DOHH2 (cell line): ENCODE data around the gene CDPF1.
A peak's percentile ranks its signal among the peaks of the same experiment; 100 is the strongest.

ENCODE experiments used
- H3F3A ChIP-seq: fragments of 200-600 bp; sonication (generic), shearing (Covaris generic); 2 replicates; pipeline ENCODE4 v1.6.0; 2016; ENCODE audit warnings: antibody characterized with exemption, mild to moderate bottlenecking; ENCODE audit not compliant: control insufficient read depth, insufficient read depth
- H3K27ac ChIP-seq: fragments of 200-600 bp; sonication (generic); 2 replicates; pipeline ENCODE4 v1.5.1; 2014; ENCODE audit warnings: low read depth, mild to moderate bottlenecking, low read length, moderate library complexity
- H3K27me3 ChIP-seq: fragments of 200-600 bp; sonication (generic); 2 replicates; pipeline ENCODE4 v1.6.1; 2014; ENCODE audit warnings: mild to moderate bottlenecking, low read length, mixed read lengths; ENCODE audit not compliant: control insufficient read depth
- H3K36me3 ChIP-seq: fragments of 200-600 bp; sonication (generic); 2 replicates; pipeline ENCODE4 v1.6.1; 2014; ENCODE audit warnings: mild to moderate bottlenecking, low read length, moderate library complexity, mixed read lengths; ENCODE audit not compliant: control insufficient read depth
- H3K4me1 ChIP-seq: fragments of 200-600 bp; sonication (generic); 2 replicates; pipeline ENCODE4 v1.6.1; 2014; ENCODE audit warnings: mild to moderate bottlenecking, low read length, mixed read lengths; ENCODE audit not compliant: control insufficient read depth
- H3K4me2 ChIP-seq: fragments of 200-600 bp; sonication (generic); 2 replicates; pipeline ENCODE4 v1.6.0; 2014; ENCODE audit warnings: mild to moderate bottlenecking, low read length, moderate library complexity
- H3K4me3 ChIP-seq: fragments of 200-600 bp; sonication (generic); 2 replicates; pipeline ENCODE4 v1.5.1; 2014; ENCODE audit warnings: mild to moderate bottlenecking, low read length, mixed read lengths
- H3K79me2 ChIP-seq: fragments of 200-600 bp; sonication (generic); 2 replicates; pipeline ENCODE4 v1.6.1; 2014; ENCODE audit warnings: mild to moderate bottlenecking, low read length, mixed read lengths; ENCODE audit not compliant: control insufficient read depth
- H3K9me2 ChIP-seq: fragments of 200-600 bp; sonication (generic); replicated peaks from 2 replicates; pipeline ENCODE4 v1.6.1; 2014; ENCODE audit warnings: mild to moderate bottlenecking, low read length, mixed read lengths; ENCODE audit not compliant: control insufficient read depth
- H3K9me3 ChIP-seq: fragments of 200-600 bp; sonication (generic); 2 replicates; pipeline ENCODE4 v1.6.1; 2014; ENCODE audit warnings: antibody characterized with exemption, low read length, mixed read lengths; ENCODE audit not compliant: control insufficient read depth, insufficient read depth
- H4K20me1 ChIP-seq: fragments of 200-600 bp; sonication (generic); 2 replicates; pipeline ENCODE4 v1.6.0; 2014; ENCODE audit warnings: low read depth, mild to moderate bottlenecking, antibody characterized with exemption, low read length, moderate library complexity; ENCODE audit not compliant: control insufficient read depth, insufficient read depth
- EZH2phosphoT487 ChIP-seq: fragments of 200-600 bp; sonication (generic); IDR thresholded peaks from 2 replicates; pipeline ENCODE4 v1.6.1; 2017; ENCODE audit warnings: borderline replicate concordance, mild to moderate bottlenecking, antibody characterized with exemption, low read length, moderate library complexity, mixed read lengths
- TF ChIP-seq, protein P1 (sequence below): fragments of 200-600 bp; sonication (generic); IDR thresholded peaks from one replicate; pipeline ENCODE4 v1.5.1; 2014; ENCODE audit warnings: antibody characterized with exemption, mild to moderate bottlenecking, low read depth, low read length; ENCODE audit not compliant: poor library complexity, severe bottlenecking

CDPF1 gene

DNA sequence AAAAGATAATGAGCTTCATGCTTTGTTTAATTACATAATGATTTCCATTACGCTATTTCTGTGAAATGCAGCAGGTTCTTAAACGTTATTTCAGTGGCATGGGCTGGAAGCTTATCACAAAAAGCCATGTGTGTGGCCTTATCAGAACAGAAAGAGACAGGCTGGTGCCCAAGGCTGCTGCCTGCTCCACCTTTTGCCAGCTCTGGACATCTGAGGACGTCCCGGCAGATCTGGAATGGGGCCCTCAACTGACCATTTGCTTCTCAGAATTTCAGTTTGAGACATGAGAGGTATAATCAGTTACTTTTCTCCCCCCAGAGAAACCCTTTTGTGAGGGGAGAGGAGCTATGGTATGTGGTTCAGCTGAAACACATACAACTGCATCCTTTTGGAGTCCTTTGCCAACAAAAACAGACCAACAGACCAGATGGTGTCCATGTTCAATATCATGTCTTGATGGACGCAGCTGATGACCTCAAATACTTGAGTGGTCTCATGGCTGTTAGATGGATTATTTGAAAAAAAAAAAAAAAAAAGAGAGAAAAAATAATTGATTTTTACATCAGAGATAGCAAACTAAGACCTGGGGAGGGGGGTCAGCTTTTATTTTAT, 8.6 kb downstream of the CDPF1 start:
- Histone ChIP-seq H3F3A (no peaks in the 10 kb centered on the region), H3K27ac (no peak overlapping the region), H3K27me3 (no peaks in the 10 kb centered on the region), H3K36me3 (peaks cover 5% of the 10 kb centered on the region; the same call in 1 of the 2 replicates), H3K9me2 (no peaks in the 10 kb centered on the region), H3K4me1 (peaks cover 20% of the 10 kb centered on the region), H3K9me3 (no peaks in the 10 kb centered on the region), H4K20me1 (no peaks in the 10 kb centered on the region), H3K79me2 (no peaks in the 10 kb centered on the region), H3K4me3 (no peak overlapping the region), H3K4me2 (no peak overlapping the region)
- no peak for TF ChIP-seq EZH2phosphoT487
- TF ChIP-seq, protein P1, sequence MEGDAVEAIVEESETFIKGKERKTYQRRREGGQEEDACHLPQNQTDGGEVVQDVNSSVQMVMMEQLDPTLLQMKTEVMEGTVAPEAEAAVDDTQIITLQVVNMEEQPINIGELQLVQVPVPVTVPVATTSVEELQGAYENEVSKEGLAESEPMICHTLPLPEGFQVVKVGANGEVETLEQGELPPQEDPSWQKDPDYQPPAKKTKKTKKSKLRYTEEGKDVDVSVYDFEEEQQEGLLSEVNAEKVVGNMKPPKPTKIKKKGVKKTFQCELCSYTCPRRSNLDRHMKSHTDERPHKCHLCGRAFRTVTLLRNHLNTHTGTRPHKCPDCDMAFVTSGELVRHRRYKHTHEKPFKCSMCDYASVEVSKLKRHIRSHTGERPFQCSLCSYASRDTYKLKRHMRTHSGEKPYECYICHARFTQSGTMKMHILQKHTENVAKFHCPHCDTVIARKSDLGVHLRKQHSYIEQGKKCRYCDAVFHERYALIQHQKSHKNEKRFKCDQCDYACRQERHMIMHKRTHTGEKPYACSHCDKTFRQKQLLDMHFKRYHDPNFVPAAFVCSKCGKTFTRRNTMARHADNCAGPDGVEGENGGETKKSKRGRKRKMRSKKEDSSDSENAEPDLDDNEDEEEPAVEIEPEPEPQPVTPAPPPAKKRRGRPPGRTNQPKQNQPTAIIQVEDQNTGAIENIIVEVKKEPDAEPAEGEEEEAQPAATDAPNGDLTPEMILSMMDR: no peak

DNA sequence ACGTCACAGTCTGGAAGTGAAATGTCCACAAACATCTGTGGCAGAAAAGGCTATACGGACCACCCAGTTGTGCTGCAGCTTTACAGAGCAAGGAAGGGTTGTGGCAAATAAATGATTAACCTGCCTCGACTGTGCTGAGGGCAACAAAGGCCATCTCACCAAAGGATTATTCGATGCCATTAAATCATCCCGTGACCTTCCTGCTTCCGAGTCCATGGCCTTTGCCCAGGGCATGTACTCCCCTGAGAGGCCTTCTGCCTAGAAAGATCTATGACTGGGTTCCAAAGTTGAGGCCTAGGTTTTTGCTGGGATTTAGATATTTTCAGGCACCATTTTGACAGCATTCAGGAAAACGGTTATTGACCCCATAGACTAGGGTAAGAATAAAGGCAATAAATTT, 9.2 kb downstream of the CDPF1 start:
- no peak overlapping the region for H3K27ac ChIP-seq
- no peaks in the 10 kb centered on the region for H3K9me2 ChIP-seq
- H3K27me3 ChIP-seq: no peaks in the 10 kb centered on the region
- H3F3A ChIP-seq: no peaks in the 10 kb centered on the region
- no peaks in the 10 kb centered on the region for H3K9me3 ChIP-seq
- H3K36me3 ChIP-seq: peaks cover 5% of the 10 kb centered on the region; the same call in 1 of the 2 replicates
- H3K4me2 ChIP-seq: peak overlapping the region; percentile 54; the same call in 1 of the 2 replicates
- H3K4me3 ChIP-seq: no peak overlapping the region
- TF ChIP-seq EZH2phosphoT487: no peak
- TF ChIP-seq, protein P1: no peak
- H3K4me1 ChIP-seq: peaks cover 20% of the 10 kb centered on the region
- H3K79me2 ChIP-seq: no peaks in the 10 kb centered on the region
- no peaks in the 10 kb centered on the region for H4K20me1 ChIP-seq

DNA sequence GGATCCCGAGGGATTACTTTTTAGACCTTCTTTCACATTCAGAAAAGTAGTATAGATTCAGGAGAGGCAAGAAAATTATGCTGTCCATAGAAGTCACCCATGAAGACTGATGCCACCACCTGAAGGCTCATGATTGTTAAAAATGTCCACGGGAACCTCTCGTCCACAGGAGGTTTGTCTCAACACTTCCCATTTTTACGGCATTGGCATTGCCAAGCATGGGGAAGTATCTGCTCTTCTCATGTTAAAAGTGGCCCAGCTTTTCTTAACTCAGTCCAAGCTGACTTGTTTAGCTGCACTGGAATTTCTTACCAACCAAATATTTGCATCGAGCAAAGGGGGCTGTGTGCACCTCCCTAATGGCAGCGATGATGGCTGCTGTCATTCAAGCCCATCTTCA, 9.6 kb downstream of the CDPF1 start:
- Histone ChIP-seq H3K4me2 (peak overlapping the region; percentile 54), H3K36me3 (peaks cover 5% of the 10 kb centered on the region; the same call in 1 of the 2 replicates)

More for the DNA sequence above, 9.6 kb downstream of the CDPF1 start:
- H3K9me3 ChIP-seq: no peaks in the 10 kb centered on the region
- H3K27ac ChIP-seq: peak overlapping the region; percentile 48; the same call in 1 of the 2 replicates
- H4K20me1 ChIP-seq: no peaks in the 10 kb centered on the region
- no peak for TF ChIP-seq EZH2phosphoT487
- TF ChIP-seq, protein P1: no peak
- H3K4me3 ChIP-seq: no peak overlapping the region
- no peaks in the 10 kb centered on the region for H3F3A ChIP-seq
- H3K27me3 ChIP-seq: no peaks in the 10 kb centered on the region
- H3K9me2 ChIP-seq: no peaks in the 10 kb centered on the region
- no peaks in the 10 kb centered on the region for H3K79me2 ChIP-seq
- H3K4me1 ChIP-seq: peaks cover 20% of the 10 kb centered on the region
